HG02571 (cell line): ENCODE results near the gene FGF12.
"Not testable (repeated sequence)": the region's sequence is repeated elsewhere in the genome, so short reads cannot be mapped to it uniquely, and the experiment has no call there.

Experiments used
- ATAC-seq: cut with Tn5 transposase; IDR thresholded peaks from one replicate; pipeline ENCODE4 v1.9.1; 2021; ENCODE audit warnings: mild to moderate bottlenecking, moderate library complexity; ENCODE audit not compliant: unreplicated experiment

Gene FGF12

DNA sequence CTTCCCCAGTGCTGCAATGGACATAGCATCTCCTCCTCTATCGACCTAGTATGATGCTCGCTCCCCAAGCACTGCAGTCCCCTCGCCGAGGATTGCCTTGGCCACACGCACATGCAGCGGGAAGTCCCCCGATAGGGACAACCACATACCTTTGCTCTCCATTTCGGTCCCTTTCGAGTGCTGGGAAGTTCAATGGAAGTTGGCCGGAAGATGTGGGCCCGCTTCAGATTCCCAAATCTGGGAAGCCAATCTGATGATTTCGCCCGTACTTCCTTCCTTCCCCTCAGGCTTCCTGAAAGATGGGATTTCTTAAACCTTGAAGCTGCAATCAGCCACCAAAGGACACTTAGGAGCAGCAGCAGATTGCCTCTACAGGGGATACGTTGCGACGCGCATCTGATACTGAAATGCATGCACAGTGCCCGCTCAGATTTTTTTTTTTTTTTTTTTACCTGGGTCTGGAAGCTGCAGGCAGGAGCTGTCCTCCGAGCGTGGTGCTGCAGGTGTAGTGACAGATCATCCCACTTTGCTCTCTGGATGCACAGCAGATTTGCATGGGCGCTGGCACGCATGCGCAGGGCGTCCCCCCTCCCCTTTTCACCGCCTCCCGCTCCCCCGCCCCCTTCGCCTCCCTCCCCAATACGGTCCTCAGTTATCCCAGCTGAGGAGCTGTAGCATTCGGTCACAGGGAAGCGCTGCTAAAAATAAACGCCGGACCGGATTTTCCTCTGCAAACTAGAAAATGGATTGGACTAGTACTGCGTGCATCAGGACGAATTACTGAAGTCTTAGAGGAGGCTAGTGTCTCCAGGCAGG, at the start of gene FGF12:
Gene FGF12, minus strand, starts transcription at position 510 of the 816 bp plus-strand sequence.
- no peak for ATAC-seq

DNA sequence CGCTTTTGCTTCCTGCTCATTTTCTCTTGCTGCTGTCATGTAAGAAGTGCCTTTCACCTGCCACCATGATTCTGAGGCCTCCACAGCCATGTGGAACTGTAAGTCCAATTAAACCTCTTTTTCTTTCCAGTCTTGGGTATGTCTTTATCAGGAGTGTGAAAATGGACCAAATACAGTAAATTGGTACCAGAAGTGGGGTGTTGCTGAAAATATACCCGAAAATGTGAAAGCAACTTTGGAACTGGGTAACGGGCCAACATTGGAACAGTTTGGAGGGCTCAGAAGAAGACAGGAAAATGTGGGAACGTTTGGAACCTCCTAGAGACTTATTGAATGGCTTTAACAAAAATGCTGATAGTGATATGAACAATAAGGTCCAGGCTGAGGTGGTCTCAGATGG, 47.0 kb upstream of the FGF12 start:
- not testable (repeated sequence) for ATAC-seq

DNA sequence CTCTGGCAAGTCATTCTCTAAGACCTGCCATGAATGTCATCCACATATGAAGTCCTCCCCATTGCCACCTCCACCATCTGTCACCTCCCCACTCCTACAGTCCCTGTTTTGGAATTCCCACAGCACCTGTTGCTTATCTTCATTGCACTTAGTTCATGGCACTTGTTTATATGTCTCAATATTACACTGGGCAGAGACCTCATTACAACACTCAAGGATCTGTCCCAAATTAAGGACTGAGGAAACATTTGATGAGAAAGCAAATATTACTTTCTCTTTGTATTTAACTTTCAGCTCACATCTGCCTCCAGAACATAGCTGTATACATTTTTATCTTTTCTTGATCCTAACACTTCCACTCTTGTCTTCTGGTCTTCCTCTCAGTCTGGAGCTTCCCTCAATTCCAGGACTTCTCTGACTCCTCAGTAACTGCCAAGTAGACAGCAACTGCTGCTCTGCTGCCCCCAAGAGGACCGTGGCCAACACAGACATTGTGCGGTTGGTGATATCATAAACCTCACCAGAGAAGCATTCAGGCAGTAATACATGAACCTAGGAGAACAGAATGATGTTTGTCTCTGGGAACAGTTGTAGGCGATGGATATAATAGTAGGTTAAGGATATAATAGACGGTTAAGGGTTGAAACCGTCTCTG, 45.0 kb upstream of the FGF12 start:
- ATAC-seq: no peak

DNA sequence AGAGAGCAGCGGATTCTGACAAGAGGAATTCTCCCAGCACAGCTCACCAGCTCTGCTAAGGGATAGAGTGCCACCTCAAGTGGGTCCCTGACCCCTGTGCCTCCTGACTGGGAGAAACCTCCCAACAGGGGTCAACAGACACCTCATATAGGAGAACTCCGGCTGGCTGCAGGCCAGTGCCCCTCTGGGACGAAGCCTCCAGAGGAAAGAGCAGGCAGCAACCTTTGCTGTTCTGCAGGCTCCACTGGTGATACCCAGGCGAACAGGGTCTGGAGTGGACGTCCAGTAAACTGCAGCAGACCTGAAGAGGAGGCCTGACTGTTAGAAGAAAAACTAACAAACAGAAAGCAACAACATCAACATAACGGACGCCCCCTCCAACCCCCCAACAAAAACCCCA, 31.3 kb upstream of the FGF12 start:
- ATAC-seq: no peak

DNA sequence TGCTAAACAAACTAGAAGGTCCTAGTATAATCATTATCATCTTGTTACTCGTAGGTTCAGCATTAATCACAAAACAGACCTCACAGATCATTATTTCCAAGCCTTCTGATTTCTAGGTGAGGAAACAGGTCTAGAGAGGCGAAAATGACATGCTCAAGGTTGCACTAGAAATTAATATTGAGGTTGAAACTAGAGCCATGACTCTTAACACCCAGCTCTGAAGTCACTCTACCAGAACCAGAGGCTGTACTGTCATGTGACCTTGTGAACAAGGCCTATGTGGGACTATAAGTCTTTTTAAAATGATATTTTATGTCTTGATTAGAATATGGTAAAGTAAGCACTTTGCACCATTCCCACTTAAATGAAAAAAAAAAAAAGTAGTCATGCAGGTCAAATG, 23.8 kb upstream of the FGF12 start:
- no peak for ATAC-seq

DNA sequence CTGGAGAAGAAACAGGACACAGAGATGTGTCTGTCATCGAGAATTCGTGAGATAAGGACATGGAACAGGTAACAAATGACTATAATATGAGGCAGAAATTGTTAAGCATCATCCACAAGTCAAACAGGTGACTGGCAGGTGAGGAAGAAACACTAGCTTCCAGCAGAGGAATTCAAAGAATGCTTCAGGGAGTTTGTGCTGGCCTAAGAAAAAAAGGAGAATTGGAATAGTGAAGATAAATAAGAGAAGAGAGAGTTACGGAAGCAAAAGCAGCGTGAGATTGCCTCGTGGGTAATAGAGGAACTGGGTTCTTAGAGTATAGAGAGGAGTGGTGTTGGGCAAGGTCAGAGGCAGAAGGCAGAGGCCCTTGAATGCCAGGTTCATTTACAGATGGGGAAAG, 22.9 kb upstream of the FGF12 start:
- ATAC-seq: no peak

DNA sequence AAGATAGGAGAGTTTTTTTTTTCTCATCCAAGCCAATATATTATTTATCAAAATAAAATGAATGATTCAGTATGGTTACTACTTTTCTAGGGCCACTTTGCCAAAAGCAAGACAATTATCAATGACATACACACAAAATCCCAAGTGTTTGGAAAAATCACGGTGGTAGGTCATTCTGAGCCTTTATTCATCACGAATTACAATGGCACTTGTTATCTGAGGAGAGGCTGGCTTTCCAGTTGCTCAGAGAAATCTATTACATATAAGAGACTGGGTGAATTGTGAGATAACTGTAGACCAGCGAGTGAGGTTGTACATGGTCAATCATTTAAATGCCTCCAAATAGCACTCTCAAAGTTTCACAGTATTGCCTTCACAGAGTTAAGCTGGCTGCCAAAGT, 20.4 kb upstream of the FGF12 start:
- no peak for ATAC-seq

DNA sequence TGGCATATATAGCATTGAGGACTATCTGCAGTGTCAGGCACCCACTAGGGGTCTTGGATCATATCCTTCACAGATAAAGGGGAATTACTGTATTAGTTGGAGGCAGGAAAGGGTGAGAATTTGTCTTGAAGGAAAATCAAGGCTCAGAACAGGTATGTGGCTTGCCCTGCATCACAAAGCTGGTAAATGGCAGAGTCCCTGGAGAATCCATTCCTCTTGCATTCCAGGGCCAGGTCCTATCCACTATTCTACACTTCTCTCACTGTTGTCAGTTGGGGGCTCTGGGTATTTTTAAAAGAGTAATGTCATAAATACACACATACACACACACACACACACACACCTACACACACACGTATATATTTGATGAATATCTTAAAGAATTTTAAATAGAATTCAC, 19.8 kb upstream of the FGF12 start:
- ATAC-seq: no peak

DNA sequence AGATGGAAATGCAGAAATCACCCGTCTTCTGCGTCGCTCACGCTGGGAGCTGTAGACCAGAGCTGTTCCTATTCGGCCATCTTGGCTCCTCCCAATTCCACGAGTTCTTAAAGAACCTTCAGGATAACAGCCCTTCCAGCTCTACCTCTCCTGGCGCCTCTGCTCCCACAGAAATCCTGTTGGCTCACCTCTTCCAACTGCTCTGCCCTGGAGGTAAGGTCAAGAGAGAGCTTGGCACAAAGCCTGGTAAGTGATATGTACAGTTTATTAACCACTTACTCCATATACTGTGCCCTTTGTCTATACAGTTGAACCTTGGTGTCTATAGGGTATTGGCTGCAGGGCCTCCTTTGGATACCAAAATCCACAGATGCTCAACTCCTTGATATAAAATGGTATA, 17.8 kb upstream of the FGF12 start:
- ATAC-seq: no peak

DNA sequence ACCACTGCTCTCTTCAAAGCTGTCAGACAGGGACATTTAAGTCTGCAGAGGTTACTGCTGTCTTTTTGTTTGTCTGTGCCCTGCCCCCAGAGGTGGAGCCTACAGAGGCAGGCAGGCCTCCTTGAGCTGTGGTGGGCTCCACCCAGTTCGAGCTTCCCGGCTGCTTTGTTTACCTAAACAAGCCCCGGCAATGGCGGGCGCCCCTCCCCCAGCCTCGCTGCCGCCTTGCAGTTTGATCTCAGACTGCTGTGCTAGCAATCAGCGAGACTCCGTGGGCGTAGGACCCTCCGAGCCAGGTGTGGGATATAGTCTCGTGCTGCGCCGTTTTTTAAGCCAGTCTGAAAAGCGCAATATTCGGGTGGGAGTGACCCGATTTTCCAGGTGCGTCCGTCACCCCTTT, 17.3 kb upstream of the FGF12 start:
- ATAC-seq: not testable (repeated sequence)

DNA sequence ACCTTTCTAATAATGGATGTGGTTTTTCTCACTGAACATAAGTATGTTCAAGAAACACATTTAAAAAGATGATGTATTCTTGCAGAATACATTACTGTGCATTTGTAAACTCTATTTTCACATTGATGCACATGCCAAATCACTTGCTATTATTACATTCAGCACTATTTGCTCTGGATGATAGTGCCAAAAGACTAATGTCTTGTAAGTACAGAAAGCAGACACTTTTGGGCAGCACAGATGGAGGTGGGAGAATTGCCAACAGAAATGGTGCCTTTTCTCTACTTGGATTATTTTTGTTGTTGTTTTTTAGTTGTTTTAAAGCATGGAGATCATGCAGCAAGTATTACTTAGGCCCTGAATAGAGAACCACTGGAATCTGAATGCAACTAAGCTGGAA, 10.2 kb upstream of the FGF12 start:
- no peak for ATAC-seq

DNA sequence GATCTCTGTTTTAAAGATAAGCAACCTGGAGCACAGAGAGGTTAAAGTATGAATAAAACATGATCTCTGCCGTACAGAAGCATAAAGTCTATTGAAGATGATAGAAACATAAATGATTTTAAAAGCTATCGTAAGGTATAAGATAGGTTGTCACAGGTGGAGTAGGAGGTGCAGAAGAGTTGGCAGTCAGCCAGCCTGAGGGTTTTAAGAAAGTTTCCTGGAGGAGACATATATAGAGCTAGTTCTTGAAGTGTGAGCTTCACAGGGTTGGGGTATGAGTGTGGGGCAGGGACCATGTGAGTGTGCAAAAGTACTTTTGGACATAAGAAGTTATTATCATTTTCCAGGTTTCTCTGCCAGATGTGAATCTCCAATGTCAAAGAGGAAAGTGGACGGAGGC, 3.9 kb upstream of the FGF12 start:
- no peak for ATAC-seq

DNA sequence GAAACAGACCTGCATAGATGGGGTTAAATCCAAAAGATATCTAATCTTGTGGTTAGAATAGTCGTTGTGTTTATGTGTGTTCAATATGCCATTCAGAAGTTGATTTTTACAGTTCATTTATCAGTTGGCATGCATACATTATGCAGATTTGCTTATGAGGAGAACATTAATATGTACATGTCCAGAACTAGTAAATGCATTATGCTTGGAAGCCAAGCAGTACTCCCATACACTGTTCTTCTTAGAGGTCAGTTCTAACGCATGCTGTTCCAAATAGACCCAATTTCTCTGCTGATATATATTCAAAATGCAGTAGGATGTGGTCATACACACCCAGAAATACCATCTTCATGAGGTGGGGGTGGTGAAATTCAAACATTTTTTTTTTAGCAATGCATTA, 956 bp downstream of the FGF12 start:
- no peak for ATAC-seq

DNA sequence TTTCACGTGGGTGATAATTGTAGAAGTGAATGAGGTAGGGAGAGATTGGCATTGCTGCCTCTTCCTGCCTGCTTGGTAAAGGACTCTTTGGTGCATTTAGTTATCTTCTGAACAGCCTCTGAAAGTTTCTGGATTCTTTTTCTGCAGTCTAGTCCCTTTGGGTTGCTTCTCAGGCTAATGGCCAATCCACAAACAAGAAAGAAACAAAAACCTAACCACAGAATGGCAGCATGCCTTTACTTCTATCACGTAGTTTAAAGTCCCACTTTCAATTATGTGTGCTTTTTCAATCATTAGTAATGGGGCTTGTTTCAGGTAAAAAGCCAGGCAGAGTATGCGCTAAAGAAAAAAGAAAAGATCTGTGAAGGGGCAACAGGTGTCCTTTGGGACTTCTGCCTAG, 7.4 kb downstream of the FGF12 start:
- no peak for ATAC-seq

DNA sequence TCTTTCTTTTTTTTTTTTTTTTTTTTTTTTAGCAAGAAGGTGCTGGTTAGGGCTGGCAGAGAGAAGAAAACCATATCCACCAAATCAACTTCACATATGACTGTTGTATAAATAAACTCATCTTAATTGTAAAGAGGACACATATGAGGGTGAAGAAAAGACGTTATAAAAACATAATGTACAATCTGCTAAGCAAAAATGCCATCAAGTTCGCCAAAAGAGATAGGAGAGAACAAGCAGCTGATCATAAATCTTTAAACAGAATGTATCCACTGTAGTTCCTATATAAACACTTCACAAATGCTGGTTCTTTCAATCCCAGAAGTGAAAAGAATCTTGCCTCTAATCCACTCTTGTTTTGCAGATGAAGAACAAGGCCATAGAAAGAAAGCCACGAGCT, 9.2 kb downstream of the FGF12 start:
- no peak for ATAC-seq

DNA sequence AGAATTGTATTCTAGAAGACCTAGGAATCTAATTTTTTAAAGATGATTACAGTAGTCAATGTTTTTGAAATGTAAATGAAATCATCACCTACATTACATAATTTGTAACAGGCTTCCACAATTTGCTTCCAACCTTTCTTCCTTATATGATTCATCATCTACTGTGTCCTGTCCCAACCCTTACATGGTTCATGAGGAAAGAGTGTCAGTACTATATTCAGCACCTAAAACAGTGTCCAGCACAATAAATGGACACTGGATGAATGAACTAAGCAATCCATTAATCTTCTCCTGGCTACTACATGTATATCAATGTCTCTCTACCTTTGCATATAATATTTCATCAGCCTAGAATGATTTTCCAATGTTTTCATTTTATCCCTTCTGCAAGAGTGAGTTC, 12.2 kb downstream of the FGF12 start:
- ATAC-seq: no peak

DNA sequence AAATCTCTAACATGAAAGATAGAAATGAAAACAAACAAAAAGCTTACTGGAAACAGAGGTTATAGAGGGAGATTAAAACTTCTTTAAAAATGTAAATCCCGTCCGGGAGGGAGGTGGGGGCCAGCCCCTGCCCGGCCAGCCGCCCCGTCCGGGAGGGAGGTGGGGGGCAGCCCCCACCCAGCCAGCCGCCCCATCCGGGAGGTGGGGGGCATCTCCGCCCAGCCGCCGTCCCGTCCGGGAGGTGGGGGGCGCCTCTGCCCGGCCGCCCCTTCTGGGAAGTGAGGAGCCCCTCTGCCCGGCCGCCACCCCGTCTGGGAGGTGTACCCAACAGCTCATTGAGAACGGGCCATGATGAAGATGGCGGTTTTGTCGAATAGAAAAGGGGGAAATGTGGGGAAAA, 16.2 kb downstream of the FGF12 start:
- ATAC-seq: not testable (repeated sequence)

DNA sequence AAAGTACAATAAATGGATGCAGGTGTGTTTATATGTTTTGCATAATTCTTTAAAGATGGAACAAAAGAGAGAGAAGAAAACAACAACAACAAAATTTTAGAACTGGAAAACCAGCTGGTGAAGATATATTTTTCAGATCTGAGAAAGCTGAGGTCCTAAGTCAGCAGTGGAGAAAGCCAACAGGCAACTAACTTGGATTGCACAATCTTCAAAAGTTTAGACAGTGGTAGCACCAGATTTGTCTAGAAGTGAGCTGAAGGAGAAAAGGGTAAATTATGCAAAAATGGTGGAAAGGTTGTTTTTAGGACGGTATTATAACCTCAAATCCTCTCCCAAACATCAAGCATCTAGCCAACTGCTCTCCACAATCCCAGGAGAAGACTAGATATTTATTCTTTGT, 17.0 kb downstream of the FGF12 start:
- no peak for ATAC-seq

DNA sequence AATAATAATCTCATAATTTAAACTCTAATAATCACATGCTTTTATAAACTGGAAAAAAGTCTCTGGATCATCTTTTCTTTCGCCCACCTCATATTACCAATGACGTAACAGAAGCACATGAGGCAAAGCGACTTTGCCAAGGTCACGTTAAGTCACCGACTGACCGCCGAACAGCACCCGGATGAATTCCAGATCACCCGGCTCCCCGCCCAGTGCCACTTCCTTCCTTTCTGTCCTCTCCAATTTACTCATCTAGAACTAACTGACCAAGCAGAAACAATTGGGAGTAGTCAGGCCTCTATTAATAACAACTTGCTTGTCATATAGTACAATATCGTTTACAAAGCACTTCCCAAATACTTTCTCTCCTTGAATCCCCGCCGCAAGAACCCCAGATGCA, 21.1 kb downstream of the FGF12 start:
- no peak for ATAC-seq

DNA sequence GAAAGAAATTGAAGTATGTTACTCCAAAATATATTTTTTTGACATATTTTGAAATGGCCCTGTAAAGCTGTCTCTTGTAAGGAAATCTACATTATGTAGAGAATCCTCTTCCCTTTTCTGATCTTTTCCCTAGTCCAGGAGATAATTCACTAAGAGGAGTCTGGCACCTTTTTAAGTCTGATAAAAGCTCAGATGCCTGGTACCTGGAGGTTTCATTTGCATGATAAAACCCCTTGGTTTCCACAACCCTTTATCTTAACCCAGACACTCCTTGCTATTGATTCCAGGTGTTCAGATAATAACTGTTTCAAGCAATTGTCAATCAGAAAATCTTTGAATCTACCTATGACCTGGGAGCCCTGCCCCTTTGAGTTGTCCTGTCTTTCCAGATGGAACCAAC, 26.5 kb downstream of the FGF12 start:
- no peak for ATAC-seq

DNA sequence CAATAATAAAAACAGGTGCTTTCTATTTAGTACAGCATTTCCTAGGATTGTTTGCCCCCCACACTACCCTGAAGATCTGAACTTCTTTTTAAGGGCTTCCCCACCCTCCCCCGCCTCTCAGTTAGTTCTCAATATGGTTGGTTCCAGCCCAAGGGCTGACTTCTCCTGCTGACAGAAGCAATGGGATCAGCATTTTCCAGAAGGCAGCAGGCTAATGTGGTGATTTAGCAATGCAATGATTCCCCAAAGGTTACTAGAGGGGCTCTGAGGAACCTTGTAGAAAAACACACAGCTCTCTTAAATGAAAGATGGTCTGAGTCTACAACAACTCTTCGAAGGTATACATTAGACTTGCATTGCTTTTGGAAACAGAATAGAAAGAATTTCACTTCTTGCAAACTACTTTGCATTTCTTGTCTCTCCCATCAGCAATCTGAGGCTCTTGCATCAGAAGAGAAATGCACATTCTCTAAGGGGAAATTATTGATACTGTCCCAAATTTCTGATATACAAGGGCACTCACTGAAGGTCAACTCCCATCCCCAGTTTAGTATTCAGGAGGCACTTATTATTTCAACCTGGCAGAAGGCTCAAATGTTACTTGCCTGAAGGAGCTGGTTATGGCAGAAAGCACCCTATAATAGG, 30.3 kb downstream of the FGF12 start:
- no peak for ATAC-seq

DNA sequence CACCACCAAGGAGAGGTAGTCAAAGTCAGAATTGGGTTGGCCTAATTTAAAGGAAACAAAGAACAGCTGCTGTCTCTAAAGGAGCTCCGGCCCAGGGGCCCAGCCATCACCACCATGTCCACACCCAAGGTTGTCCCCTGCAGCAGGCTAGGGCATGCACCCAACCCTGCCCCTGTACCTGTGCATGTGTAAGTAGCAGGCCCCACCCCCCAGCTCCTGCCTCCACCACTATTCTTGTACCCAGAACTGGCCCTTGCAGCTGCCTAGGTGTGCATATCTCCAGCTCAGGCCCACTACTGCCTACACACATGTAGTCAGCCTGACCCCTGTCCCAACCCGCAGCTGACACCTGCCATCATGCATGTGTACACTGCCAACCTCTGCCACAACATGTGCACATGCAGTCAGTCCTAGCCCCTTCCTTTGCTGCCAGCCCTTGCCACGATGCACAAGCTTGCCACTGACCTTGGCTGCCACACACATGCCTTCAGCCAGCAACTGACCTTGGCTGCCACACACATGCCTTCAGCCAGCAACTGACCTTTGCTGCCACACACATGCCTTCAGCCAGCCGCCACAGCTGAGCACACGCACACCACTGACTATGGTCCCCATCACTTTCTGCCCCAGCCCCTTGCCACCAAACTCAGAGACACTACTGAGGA, 39.7 kb downstream of the FGF12 start:
- no peak for ATAC-seq
